GM10266 (cell line): Measurements from ENCODE around the gene DTNB.
"Not testable (repeated sequence)": the region's sequence is repeated elsewhere in the genome, so short reads cannot be mapped to it uniquely, and the experiment has no call there.

ENCODE experiments used
- DNase-seq: peaks from one replicate; pipeline ENCODE4 v3.0.0; 2012; ENCODE audit errors: extremely low spot score
- CTCF ChIP-seq: IDR thresholded peaks from 2 replicates; pipeline ENCODE4 v1.5.1; 2012; ENCODE audit warnings: mild to moderate bottlenecking, low read depth; ENCODE audit not compliant: control insufficient read depth, insufficient read depth; ENCODE audit errors: missing control alignments

DTNB gene

GRCh38 chr2:25651066-25651465 lies 22.3 kb downstream of the DTNB start:
- no peak for DNase-seq
- TF ChIP-seq CTCF, result no peak

DNA sequence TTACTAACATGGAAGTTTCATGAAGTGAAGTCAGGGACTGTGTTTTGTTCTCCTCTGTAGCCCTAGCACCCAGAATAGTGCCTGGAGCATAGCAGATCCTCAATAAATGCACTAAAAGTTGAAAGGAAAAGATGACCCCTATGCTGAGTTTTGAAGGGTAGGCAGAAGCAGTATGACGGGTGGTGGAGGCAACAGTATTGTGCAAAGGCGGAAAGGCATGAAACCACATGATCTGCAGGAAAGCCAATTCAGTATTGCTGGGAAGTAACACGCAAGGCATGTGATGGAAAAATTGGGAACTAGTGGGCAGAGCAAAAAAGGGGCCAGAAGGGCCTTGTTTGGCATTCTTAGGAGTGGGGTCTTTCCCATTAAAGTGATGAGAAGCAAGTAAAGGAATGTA lies 23.1 kb downstream of the DTNB start:
- TF ChIP-seq CTCF, result no peak
- DNase-seq, result no peak

- no peak for TF ChIP-seq CTCF
- no peak for DNase-seq
Measured at GRCh38 chr2:25649786-25650185, 23.6 kb downstream of the DTNB start.

- no peak for DNase-seq
- TF ChIP-seq CTCF, result no peak
Measured at GRCh38 chr2:25642298-25642697, 31.1 kb downstream of the DTNB start.

GRCh38 chr2:25639696-25640095 lies 33.7 kb downstream of the DTNB start:
- no peak for DNase-seq
- no peak for TF ChIP-seq CTCF

GRCh38 chr2:25639131-25639530 lies 34.2 kb downstream of the DTNB start:
- no peak for TF ChIP-seq CTCF
- DNase-seq, result no peak

- TF ChIP-seq CTCF, result no peak
- no peak for DNase-seq
Measured at GRCh38 chr2:25635797-25636196, 37.6 kb downstream of the DTNB start.

DNA sequence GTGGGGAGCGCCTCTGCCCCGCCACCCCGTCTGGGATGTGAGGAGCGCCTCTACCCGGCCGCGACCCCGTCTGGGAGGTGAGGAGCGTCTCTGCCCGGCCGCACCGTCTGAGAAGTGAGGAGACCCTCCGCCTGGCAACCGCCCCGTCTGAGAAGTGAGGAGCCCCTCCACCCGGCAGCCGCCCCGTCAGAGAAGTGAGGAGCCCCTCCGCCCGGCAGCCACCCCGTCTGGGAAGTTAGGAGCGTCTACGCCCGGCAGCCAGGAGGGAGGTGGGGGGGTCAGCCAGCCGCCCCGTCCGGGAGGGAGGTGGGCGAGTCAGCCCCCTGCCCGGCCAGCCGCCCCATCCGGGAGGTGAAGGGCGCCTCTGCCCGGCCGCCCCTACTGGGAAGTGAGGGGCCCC lies 39.6 kb downstream of the DTNB start:
- DNase-seq, result not testable (repeated sequence)
